GM21576 (cell line): ENCODE results near the gene PPP4R4.

ENCODE experiments used
- ATAC-seq: cut with Tn5 transposase; IDR thresholded peaks from one replicate; pipeline ENCODE4 v1.9.1; 2021; ENCODE audit warnings: mild to moderate bottlenecking, moderate library complexity; ENCODE audit not compliant: unreplicated experiment

PPP4R4 gene

DNA sequence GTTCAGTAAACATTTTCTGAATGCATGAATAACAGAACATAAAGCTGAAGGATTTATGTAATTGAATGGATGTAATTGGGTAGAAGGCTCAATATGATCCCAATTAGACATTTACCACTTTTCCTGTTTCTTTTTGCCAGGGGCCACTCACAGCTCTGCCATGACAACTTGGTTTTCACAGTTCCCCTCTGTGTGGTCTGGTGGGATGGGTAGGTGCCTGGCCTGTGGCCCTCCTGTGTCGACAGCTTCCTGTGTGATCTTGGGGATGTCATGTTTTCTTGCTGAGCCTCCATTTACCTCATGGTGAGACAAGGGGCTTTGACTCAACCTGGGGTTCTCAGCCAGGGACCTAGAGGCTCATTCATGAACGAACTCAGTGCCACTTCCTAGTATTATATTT lies 131.5 kb downstream of the PPP4R4 start:
- no peak for ATAC-seq

DNA sequence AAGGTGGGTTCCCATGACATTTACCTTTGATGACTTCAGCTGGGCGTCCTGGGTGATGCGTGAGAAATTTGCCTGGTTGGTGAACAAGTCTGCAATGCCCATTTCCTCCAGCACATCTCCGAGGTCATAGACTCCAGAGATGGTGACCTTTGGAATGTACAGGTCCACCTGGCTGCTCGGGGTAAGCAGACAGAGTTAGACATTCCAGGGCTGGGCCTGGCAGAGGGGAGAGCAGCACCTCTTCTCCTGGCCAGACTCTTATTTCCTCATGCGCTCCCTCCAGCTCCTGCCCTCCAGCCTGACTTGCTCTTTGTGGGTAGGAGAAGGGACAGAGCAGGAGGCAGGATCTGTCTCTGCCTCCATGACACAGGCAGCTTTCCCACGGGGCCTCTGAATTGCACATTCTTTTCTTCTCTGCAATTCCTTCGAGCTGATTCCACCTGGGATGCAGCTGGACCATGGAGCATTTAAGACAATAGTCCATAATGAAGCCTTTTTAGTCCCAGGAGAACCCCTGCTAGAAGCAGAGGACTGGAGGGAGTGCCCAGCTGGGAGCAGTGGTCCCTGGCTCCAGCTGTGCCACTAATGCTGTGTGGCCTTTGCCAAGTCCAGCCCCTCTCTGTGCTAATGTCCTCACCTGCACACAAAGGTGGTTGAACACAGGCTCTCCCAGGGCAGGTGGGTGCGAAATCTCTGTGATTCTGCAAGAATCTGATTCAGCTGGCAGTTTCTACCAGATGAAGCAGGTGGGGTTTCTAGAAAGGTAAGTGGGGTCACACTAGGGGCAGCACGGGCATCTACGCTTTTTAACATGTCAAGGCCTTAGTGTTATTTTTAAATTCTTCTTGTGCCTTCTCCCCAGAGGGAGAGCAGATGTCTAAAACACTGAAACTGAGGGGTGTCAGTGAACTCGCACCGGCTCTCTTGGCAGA lies 132.2 kb downstream of the PPP4R4 start:
- ATAC-seq = no peak

DNA sequence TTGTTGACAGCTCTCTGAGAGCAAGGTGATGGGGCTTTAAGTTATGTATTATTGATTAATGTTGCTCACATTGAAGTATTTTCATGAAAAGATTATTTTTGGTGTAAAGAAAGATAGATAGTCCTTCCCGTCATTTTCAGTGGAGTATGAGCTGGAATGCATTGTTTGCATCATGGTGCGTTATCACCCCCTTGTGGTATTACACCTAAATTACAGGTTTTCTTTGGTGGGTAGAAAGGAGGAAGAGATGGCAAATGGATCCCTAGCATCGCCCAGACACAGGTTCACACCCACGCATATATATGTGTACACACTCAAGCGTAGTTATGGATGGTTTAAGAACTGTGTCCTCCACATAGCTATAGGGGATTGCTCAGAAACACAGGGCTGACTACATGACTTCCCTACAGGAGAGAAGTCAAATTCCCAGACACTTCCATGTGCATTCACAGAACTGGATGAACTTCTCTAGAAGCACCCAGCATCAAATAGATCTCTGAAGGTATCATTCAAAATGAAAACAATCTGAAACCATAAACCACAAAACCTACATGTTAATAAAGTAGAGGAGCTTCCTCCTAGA lies 133.4 kb downstream of the PPP4R4 start:
- ATAC-seq = no peak

DNA sequence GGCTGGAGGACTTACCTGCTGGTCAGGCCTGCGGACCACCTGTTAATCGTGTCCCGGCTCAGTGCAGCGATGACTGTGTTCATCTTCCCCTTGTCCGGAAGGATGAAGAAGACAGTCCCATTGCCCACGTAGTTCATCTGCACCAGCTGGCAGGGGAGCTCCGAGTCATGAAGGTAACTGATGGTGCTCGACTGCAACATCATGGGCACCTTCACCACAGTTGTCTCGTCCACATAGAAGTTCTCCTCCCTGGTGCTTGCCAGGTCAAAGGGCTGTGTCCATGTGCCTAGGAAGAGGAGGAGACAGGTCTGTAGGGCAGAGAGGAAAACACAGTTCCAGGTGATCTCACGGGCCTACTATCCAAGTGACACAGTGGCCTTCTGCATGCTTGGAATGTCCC lies 135.6 kb downstream of the PPP4R4 start:
- ATAC-seq = no peak

DNA sequence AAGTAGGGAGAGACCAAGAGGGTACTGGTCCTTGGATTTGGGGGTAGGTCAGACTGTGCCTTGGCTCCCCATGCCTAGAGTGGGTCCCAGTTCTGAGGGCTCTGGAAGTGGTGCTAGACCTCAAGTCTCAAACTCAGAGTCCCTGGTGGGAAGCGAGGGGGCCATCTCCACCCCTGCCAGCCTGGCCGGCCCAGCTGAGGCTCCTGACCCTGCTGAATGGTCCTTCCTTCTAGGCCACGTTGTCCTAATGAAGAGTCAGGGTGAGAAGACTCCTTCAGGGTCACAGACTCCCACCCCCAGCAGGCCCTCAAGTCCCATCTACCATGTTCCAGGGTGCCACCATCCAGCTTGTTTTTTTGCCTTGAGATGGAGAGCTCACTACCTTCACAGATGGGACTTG lies 136.1 kb downstream of the PPP4R4 start:
- no peak for ATAC-seq

DNA sequence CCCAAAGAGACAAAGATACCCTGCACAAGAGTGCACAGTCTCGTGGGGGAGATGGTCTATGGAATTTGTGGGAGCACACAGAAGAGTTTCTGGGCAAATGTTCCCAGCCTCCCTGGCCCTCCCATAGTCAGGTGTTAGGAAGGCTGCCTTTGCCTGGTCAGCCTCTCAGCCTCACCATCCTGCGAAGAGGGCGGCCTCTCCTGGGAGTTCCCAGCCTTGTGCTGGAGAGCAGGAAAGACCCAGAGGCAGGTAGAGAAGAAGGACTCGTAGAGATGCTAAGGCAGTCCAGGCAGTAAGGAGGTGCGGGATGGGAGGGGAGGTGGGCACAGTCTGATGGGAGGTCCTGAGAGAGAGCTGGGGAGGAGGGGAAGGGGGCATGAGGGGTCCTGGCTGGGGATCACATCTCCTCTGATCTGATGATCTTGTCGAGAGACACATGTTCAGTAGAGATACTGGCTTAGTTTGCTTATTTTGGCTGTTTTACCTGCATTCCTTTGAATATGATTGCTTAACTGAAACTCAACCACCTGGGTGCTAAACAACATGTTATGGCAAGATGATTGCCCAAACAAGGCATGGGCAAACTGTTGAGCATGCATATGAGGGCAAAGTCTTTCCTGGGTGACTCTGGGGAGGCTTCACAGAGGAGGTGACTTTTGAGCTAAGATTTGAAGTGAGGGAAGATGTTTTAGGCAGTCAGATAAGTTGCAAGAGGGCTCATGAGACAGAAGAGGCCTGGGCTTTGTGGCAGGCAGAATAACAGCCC lies 138.5 kb downstream of the PPP4R4 start:
- no peak for ATAC-seq

DNA sequence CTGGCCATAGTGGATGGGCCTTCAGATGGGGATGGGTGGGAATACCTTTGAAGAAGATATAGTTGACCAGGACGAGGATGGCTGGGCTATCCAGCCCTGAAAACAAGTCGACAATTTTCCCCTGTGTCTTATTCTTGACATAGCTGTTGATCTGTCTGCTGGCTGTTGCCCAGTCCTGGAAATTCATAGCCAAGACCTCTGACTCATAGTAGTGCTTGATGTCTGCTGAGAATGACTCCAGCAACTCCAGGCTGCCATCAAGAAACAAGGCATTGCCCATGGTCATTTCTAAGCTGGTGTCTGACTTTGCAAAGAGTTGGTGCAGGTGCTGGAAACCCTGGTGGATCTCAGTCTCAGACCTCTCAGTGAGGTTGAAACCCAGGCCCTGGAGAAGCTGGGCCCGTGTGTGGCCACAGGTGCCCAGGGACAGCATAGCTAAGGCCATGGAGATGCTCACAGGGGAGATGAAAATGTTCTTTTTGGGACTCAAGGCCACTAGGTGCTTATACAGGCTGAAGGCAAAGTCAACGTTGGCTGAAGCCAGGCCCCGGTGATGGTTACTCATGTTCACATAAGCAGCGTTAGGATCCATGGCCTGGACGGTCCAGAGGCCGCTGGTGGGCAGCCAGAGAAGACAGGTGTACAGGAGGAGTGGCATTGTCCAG lies 140.0 kb downstream of the PPP4R4 start:
- no peak for ATAC-seq

DNA sequence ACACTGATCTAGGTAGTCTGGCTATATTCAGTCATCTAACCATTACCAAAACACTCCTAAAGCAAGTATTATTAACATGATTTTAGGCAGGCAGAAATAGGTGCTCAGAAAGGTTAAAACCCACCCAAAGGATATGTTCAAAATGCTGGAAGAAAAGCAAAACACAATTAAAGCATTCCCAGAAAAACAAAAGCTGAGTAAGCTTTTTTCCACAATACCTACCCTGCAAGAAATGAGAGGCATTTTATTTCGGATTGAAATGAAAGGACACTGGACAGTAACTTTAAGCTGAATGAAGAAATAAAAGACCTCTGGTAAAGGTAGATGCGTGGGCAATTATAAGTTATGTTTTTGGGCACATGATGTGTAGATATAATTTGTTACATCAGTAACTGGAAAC lies 140.8 kb downstream of the PPP4R4 start:
- no peak for ATAC-seq

DNA sequence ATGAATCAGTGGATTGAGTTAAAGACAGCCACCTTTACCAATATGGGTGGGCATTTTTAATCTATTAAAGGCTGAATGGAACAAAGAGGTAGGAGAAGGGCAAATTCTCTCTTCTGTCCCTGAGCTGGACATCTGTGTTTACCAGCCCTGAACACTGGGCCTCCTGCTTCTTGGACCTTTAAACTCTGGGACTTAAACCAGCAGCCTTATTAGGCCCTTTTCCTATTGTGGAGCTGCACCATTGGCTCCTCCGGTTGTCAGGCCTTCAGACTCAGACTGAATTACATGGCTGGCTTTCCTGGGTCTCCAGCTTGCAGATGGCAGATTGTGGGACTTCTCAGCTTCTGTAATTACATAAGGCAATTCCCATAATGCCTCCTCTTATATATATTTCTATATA lies 142.6 kb downstream of the PPP4R4 start:
- no peak for ATAC-seq

DNA sequence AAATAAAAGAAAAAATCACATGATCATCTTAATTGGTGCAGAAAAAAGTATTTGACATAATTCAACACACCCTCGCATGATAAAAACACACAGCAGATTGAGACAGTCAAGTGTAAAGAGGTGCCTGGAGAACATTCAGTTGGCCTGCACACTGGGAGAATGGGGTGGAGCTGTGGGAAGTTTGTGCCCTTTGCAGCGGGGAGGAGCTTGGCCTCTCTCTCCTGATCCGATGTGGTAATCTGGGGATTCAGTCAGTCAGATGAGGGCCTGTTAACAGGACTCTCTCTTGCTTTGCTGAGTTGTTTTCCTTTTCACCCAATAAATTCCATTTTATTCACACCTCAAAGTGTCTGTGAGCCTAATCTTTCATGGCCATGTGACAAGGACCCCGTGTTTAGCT lies 143.1 kb downstream of the PPP4R4 start:
- ATAC-seq = no peak

DNA sequence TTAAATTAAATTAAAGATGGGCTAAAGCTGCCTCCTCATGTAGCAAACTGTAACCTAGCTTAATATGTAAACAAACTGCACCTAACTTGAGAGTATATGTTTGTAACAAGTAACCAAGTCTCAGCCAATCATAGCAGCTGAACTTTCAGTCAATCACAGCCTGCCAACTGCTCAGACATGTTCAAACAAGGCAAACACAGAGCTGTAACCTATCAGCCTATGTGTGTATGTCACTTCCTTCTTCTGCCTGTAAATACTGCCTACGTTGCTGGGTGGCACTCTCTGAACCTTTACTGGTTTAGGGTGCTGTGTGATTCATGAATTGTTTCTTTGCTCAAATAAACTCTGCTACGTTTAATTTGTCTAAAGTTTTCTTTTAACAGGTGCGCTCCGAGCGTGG lies 146.1 kb downstream of the PPP4R4 start:
- ATAC-seq = no peak

DNA sequence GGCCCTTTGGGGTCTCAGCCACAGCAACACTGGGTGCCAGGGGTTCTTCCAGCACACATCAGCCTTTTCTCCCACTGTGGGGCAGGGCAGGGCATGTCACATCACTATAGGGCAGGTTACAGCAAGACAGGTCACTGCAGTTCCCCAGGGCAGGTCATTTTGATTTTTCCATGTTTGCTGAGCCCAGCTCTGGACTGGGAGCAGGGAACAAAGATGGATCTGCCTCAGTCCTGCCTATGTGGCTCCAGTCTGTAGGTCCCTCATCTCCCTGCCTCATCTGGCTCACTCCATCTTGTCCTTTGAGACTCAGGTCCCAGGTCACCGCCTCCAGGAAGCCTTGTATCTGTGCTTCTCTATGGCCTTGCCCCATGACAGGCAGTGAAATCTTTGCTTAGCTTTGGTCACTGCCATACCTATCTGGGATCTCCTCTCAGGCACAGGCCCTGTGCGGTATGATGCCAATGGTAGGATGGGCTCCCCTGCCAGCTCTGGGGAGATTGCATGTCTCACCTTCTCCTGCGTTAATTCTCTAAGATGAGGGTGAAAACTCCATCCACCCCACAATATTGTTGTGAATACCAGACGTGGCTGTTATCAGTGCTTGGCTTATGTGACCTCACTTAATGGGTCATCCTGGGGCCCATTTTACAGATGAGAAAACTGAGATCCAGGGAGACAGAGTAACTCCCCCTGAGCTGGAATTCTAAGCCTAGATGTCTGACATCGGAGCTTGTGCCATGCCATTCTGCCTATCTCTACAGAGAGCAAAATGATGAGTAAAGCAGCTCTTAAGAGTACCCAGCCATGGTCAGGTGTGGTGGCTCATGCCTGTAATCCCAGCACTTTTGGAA lies 147.5 kb downstream of the PPP4R4 start:
- ATAC-seq = no peak

DNA sequence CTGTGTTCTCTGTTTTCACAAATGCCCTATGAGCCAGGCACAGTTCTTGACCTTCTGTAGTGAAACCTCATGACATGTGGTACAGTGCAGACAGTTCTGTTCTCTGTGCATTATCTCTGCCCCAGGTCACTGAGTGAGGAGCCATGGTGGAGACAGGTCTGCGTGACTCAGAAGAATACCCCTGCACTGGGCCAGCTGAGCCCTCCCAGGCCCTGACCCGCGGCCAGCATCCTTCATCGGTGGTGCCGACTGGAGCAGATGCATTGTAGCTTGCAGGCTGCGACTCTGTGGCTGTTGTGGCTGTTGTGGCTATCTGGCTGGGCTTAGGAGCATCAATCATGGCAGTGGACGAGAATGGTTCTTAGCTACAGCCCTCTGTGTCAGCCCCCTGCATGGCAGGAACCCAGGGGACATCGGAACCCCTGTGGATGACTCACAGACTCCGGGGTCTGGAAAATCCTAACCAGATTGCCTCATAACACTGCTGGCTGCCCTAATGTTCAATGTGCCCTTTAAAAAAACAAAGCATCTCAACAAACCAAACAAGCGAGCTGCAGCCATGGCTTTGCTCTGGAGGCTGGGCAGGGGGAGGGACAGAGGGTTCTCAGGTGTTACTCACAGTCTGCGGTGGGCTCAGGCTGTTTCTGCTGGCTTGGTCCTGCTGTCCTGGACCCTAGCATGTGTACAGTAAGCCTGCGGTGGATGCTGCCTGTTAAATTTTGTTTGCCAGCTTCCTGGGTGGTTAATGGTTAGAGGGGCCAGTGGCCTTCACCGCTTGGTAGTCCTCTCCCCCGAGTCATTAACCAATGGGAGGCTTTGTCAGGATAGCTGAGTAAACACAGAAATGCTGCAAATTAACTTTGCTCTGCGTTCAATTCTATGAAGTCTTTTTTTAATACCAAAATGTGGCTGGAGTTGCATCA lies 148.8 kb downstream of the PPP4R4 start, which contains the start of gene SERPINA6:
Gene SERPINA6 (minus strand): TSS at position 689 of the 923 bp plus-strand sequence. CDS start 8,688 bp downstream, outside the sequence.
- ATAC-seq = no peak

DNA sequence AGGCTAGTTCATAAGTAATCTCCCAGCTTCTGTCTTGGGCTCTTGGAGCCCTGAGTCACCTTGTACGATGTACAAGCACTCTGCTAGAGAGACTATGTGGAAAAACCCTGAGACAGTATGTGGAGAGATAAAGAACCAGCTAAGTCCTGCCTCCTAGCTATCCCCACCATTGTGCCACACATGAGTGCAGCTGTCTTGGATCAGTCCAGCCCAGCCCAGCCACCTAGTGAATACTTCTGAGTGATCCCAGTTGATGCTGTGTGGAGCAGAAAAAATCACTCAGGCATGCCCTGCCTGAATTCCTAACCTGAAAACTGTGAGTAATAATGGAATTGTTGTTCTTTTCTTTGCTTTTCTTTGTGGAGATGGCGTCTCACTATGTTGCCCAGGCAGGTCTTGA lies 154.1 kb downstream of the PPP4R4 start:
- no peak for ATAC-seq
